HG02623 (cell line): ENCODE results near the gene BORCS5.
"Not testable (repeated sequence)": the region's sequence is repeated elsewhere in the genome, so short reads cannot be mapped to it uniquely, and the experiment has no call there.

Experiments
- ATAC-seq: cut with Tn5 transposase; IDR thresholded peaks from one replicate; pipeline ENCODE4 v1.9.1; 2021; ENCODE audit warnings: moderate library complexity; ENCODE audit not compliant: unreplicated experiment

BORCS5 gene

DNA sequence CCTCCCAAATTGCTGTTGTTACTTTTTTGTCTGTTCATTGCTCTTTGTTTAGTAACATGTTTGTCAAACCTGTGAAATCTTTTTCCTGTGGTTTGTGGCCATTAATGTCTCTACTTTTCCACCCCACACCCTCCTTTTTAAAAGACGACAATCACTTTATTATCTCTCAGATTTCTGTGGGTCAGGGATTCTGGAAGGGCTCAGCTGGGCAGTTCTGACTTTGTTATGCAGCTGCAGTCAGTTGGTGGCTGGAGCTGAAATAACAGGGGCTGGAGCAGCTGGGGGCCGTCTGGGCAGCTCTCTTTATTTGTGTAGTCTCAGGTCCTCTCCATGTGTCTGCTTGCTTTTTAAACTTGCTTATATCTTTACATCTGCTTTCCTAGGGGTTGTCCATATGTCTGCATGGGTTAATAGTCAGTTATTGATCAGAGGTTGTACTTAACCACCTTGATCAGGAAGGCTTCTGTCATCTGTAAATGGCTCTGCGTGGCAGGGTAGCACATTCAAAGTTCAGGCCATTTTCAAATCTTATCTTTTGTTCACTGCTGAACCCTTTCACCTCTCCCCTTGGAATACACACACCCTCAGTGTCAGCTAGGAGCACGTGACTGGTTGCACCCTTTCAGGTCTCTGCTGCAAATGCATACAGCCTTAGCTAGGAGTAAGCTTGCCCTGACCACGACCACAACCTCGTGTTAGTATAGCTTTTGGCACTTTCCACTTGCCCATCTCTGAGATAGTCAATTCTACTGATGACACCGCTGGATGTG is 27.9 kb downstream of the BORCS5 start:
- no peak for ATAC-seq

DNA sequence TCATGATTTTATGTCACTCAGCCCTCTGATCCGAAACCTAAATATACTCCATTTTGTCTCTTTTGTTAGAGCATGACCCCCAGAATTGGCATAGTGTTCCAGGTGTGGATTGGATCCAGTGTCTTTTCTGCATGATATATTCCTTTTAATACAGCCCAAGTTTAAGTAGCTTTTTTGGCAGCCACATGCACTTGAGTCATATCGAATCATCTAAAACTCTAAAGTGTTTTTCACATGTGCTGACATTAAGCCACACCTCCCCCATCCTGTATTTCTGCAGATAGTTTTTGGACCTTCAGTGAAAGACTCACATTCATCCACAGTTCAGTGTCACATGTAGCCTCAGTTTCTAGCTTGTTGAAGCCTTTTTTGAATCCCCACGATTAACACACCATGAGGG is 30.6 kb downstream of the BORCS5 start:
- ATAC-seq = no peak

DNA sequence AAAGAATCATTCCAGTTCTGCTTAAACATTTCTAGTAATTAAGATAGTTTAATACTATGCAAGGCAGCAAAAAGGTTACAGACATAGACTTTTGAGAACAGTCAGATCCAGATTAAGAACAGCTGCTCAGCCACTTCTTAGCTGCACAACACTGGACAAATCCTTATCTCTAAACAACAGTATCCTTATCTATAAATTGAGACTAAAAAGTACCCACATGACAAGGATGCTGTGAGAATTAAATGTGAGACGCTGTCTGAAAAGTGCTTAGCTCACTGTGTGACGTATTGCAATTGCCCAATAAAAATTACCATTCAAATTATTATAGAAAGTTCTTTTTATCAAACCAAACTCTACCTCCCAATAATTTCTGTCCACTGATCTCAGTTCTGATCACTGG is 35.5 kb downstream of the BORCS5 start:
- no peak for ATAC-seq

DNA sequence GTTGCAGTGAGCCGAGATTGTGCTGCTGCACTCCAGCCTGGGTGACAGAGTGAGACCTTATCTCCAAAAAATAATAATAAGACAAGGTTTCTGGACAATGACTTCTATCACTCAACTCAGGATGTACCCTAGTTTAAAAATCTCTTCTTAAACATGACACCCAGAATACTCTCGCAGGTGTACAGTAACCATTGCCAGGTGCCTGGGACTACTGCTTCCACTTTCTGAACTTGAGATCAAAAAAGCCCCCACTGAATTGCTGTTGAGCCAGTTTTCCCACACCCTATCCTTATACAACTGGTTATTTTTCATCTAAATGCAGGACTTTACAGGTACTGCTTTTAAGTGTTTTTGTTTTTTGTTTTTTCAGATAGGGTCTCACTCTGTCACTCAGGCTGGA is 36.3 kb downstream of the BORCS5 start:
- no peak for ATAC-seq

DNA sequence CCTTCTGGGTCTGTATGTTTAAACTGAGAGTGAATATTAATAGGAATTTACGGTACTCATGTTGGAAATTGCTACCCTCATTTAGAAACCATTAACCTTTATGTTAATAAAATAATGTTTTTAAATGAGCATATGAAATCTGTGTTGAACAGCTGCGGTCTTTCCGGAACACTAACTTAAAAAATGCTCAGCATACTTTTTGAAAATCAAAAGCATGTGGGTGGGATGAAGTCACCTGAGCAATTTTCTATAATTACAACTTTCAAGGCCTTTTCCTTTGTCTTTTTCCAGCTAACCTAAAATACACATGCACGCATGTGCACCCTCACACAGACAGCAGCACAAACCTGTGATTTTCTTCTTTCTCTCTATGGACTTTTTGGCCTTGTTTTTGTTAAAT is 39.8 kb downstream of the BORCS5 start:
- no peak for ATAC-seq

DNA sequence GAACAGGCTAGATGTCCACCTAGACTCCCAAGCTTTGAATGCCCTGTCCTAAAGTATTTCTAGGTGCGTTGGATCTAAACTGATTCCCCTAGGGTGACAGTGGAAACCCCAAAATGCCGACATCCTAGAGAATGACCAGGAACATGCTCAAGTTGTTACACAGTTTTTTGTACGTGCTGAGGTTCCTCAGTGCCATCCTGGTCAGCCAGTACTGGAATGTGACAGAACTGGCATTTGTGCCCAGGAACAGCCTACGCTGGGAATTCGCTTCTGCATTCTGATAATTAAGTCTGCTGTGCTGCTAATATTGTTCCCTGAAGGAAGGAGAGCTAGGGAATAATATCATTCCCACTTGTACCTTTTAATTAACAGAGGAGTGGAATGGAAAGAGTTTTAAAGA is 40.3 kb downstream of the BORCS5 start:
- no peak for ATAC-seq

DNA sequence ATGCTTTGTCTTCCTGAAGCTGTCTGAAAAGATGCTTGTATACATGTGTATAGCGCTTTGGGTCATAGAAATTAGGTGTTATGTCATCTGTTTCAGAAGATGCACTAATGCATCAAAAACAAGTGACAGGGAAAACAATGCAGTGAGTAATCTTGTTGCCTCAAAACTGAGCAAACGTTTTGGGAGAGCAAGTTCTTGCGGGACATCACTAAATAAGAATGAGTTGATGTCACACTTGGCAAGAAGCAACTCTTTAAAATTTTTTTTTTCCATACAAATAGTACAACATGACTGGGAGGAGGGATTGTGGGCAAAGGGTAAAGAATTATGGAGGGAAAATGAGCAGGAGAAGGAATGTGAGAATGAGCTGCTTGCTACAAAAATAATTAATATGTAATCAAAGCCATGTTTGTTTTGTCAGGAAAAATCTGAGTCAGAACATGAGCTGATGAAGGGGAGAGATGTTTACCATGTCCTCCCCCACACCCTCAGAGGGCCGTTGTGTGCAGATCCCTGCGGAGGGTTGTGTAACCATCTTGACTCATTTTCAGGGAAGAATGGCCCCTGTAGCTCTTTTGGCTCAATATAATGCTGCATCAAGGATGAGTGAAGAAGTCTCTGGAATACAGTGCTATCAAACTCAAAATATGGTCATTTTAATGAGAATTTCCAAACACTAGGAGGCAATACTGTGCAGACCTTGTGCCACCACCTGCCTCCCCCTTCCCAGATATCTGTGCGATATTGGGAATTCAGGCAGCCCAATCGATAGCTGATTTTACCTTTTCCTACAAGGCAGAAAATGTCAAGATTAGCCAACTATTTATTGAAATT is 41.4 kb downstream of the BORCS5 start:
- ATAC-seq = no peak

DNA sequence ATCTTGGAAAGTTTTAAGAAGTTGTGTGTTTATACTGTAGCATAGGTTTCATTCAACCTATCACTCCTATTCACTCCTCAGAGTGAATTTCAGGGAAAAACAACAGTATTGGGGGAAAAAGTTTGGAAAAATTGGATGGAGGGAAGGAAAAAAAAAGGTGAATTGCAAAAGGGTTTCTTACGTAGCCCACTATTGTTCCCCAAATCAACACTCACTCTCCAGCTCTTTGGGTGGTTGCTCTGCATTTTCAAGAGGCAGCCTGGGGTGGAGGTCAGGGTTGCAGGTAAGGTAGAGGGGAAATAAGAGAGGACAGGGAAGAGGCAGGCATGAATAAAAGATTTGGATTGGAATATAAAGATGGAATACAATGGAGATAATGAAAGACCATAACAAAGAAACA is 42.3 kb downstream of the BORCS5 start:
- ATAC-seq = no peak

DNA sequence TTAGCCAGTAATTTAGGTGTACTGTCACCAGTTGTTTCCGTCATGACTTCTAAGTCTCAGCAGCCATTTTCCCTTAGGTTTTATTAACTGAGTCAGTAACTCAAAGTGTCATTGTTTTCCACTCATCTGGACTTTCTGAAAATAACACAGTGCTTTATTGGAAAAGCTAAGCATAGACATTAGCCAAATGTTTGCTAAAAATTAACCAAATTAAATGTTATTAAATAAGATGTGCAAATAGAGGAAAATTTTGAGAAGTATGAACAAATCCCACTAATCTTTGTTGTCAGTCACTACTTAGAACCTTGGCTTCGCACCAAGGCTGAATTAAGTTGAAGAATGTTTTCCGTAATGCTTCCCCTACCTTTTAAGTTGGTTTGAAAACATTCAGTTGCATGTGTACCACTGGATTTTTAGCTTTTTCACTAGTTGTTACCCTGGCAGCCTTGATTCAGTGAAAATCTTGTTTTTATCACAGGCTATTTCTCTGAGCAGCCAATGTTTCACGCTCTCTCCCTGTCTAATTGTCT is 43.0 kb downstream of the BORCS5 start:
- no peak for ATAC-seq

DNA sequence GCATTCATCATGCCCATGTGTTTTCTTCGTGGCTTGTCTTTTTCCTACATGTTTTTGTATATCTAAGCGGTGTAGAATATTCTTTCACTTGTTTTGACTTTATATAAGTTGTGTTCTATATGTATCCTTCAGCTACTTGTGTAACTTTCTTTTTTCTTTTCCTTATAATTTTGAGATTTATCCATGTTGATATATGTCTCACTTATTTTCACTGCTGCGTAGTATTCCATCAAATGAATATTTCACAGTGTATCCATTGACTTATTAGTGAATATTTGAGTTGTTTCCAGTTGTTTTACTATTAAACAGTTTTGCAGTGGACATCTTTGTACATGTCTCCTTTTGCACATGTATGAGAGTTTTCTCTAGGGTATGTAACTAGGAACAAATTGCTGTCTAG is 43.9 kb downstream of the BORCS5 start:
- ATAC-seq = no peak

DNA sequence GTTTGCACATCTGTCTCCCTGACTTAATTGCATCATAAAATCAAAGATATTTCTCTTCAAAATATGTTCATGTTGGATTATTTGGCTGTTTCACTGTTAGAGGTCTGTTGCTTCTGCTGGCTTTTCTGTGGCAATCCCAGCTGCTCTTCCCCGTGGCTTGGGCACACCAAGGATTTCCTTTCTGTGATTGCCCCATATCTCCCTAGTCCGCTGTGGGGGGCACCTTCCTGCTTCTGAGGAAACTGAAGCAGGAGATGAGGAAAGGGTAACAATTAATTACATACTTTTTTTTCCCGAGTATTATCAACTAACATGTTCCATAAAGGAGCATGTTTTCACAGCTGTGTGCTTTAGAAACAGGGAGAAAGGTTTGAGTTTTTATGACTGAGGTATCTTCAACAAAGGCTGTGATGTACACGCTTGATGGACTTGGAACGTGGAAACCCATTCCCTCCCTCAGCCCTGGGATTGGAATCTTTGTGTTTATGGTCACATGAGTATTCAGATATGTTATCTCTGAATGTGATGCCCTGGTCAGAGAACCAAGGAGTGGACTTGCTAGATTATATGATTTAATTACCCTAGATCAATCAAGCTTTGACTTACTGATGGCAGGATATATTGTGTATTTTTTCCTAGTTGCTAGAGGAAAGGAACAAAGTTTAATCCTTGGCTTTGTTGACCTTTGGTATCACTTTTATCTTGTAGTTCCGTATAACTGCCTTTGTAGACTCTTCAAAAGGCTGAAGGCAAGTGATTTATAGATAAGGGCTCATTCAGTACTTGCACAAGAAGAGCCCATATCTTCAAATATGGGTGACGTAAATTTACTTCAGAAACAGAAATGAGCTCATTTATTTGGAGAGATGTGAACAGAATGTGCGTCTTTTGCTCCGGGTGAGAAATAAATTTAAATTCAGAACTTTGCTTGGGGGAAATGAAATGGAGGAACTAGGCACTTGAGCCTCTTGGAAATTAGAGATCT is 46.7 kb downstream of the BORCS5 start:
- ATAC-seq = no peak

DNA sequence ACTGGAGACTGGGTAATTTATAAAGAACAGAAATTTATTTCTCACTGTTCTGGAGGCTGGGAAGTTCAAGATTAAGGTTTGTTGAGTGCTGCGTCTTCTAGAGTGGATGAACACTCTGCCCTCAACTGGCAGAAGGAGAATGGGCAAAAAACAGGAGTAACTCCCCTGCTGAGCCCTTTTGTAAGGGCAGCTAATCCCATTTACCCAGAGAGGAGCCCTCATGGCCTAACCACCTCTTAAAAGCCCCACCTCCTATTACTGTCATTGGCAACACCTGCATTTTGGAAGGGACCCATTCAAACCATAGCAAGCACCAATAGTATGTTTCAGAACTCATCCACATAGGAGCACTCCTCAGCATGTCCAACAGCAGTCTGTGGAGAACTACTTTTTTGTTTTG is 47.4 kb downstream of the BORCS5 start:
- ATAC-seq = no peak

DNA sequence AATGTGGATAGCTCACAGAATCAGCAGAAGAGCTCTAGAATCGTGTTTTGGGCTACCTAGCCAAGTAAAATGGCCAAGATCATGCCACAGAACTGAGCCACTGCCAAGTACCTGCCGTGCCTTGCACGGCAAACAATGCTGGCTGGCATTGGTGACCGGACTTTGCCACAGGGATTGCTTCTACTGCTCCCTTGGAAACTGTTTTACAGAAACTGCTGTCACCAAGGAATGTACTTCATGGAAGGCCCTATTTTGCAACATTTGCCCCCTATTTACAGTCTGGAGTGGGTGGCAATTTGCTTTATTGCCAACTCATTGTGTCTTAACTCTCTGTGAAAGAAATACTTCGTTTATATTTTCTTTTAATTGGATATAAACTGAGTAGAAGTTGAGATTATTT is 49.0 kb downstream of the BORCS5 start:
- no peak for ATAC-seq

DNA sequence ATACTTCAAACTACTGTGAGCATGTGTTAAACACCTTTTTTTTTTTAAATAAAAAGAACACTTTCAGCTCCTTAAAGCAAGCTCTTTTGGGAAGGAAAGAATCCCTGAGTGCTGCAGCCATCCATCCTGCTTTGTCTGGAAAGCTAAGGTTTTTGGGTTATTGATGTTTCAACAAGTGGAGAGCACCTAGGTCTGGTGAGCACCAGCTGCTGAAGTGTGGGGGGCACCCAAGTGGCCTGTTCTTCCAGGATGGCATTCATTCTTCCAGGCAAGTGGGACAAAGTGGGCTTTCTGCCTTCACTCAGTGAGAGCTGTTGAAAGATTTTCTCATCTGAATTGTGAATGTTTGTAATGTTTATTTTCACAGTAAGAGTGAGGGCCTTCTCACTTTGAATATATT is 49.9 kb downstream of the BORCS5 start:
- no peak for ATAC-seq

DNA sequence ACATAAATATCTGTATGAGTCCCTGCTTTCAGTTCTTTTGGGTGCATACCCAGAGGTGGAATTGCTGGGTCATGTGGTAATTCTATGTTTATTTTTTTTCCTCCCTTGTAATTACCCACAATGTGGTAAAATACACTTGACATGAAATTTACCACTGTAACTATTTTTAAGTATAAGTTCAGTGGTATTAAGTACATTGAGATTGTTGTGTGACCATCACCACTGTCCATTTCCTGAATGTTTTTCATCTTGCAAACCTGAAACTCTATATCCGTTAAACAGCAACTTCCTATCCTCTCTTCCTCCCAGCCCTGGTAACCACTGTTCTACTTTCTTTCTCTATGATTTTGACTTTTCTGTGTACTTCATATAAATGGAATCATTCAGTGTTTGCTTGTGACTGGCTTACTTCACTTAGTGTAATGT is 51.4 kb downstream of the BORCS5 start:
- ATAC-seq = no peak

DNA sequence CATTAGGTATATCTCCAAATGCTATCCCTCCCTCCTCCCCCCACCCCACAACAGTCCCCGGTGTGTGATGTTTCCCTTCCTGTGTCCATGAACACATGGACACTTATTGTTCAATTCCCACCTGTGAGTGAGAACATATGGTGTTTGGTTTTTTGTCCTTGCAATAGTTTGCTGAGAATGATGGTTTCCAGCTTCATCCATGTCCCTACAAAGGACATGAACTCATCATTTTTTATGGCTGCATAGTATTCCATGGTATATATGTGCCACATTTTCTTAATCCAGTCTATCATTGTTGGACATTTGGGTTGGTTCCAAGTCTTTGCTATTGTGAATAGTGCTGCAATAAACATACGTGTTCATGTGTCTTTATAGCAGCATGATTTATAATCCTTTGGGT is 52.5 kb downstream of the BORCS5 start:
- not testable (repeated sequence) for ATAC-seq

DNA sequence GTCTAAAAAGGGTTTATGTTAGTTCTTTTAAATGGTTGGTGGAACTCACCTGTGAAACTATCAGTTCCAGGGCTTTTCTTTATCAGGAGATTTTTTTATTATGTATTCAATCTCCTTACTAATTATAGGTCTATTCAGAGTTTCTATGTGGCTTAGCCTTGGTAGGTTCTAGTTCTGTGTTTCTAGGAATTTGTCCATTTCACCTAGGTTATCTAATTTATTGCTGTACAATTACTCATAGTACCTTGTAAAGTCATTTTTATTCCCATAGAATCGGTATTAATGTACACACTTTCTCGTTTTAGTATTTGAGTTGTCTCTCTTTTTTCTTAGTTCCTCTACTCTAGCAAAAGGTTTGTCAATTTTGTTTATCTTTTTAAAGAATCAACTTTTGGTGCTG is 59.0 kb downstream of the BORCS5 start:
- no peak for ATAC-seq

DNA sequence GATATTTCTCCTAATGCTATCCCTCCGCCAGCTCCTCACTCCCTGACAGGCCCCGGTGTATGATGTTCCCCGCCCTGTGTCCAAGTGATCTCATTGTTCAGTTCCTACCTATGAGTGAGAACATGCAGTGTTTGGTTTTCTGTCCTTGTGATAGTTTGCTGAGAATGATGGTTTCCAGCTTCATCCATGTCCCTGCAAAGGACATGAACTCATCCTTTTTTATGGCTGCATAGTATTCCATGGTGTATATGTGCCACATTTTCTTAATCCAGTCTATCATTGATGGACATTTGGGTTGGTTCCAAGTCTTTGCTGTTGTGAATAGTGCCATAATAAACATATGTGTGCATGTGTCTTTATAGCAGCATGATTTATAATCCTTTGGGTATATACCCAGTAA is 62.3 kb downstream of the BORCS5 start:
- not testable (repeated sequence) for ATAC-seq

DNA sequence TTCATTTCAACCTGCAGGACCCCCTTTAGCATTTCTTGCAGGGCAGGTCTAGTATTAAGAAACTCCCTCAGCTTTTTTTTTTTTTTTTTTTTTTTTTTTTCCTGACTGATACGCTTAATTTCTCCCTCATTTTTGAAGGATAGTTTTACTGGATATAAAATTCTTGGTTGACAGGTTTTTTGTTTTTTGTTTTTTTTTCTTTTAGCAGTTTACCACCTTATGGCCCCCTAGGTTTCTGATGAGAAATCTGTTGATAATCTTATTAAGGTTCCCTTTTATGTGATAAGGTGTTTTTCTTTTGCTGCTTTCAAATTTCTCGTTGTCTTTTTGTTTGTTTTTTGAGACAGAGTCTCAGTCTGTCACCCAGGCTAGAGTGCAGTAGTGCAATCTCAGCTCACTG is 66.5 kb downstream of the BORCS5 start:
- no peak for ATAC-seq

DNA sequence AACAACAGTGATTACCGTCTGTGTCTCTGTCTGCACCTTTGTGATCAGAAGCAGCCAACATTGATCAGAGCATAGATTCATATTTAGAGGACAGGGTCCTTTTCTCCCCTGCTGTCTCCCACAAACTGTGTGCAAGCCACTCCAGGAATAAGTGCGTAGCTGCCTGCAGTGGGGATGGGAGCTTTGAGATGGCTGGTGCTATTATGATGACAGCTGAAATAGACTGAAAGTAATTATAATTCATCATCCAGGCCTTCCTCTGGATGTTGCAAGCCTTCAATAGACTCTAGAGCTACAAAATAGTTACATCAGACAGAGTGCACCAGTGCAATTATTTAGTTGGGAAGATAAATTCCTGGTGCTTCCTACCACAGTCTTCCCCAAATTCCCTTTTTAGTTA is 68.1 kb downstream of the BORCS5 start:
- no peak for ATAC-seq

DNA sequence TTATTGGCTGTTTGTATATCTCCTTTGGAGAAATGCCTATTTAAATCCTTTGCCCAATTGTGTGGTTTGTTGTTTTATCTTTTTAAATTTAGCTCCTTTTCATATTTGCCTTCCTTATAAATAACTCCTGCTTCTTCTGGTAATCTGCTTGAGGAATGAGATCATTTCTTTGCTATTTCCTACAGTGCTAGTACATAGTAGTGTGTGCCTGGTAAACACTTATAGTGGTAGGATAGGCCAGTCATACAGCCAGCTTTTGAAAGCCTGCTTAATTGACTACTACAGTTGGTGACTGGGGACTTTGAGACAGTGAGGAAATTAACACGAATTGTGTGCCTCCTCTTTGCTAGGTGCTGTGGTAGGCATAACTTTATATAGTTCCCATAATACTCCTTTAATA is 68.7 kb downstream of the BORCS5 start:
- ATAC-seq = no peak
